Lower leg skin (tissue), 4 donors: Measurements from ENCODE around the gene REEP6. TPM values are rescaled to one million over a fixed set of nuclear protein-coding genes. Genes with fewer than 3 reads are reported as not detected.

ENCODE experiments used
- DNase-seq, 2 donors: peaks; one replicate each; pipeline ENCODE4 v3.0.0-alpha.2; 2019; ENCODE audit warnings: low spot score in 2 of 2
- H3K4me3 ChIP-seq: fragments of 200-600 bp; sonication (generic); 2 replicates; pipeline ENCODE4 v1.5.1; 2017; ENCODE audit warnings: mild to moderate bottlenecking, low read depth; ENCODE audit not compliant: poor library complexity, severe bottlenecking
- CTCF ChIP-seq, 3 donors: fragments of 450-650 bp; IDR thresholded peaks; one replicate each; pipeline ENCODE4 v1.5.1; 2016; ENCODE audit warnings: antibody characterized with exemption in 3 of 3, mild to moderate bottlenecking in 3 of 3, moderate library complexity in 2 of 3
- POLR2A ChIP-seq, 2 donors: fragments of 450-650 bp; IDR thresholded peaks; one replicate each; pipeline ENCODE4 v1.6.1; 2016 to 2017; ENCODE audit warnings: antibody characterized with exemption in 2 of 2, mild to moderate bottlenecking in 1 of 2, moderate library complexity in 1 of 2
- WGBS, 2 donors: methylation state at CpG; one replicate each; pipeline ENCODE4 v1.1.5; 2018; 5-methylcytosine and 5-hydroxymethylcytosine counted together
- intact Hi-C: fragments of 100-400 bp; cut with DNase I; formaldehyde crosslinking; loops from one replicate; pipeline ENCODE4 v1.15.0; 2023; ENCODE audit warnings: low total_unique reads
- total RNA-seq, 4 donors: library from RNA; depleted of rRNA; stranded (reverse); fragments of >200 nt; gene quantifications; one replicate each; pipeline ENCODE4 v1.1.0, GENCODE V29; 2016

The REEP6 gene
- total RNA-seq, 4 donors from 2014 or later, result 6.3 to 8.8 (median 6.6) TPM

- WGBS, 2 donors, result 83 to 84% methylated on average over 26 of the region's 26 CpGs
- no peak for DNase-seq
- intact Hi-C loops, result no loop called here
- no peak for TF ChIP-seq CTCF (IDR thresholded peaks at IDR 0.05)
- TF ChIP-seq POLR2A (IDR thresholded peaks at IDR 0.05), result no peak
- no peak overlapping the region for H3K4me3 ChIP-seq
These were observed 9.6 kb upstream of the REEP6 start for GRCh38 chr19:1481224-1481892.

- 85 to 93% methylated on average over 16 to 17 of the region's 36 CpGs for WGBS, 2 donors
- DNase-seq, result no peak
These were observed 9.1 kb upstream of the REEP6 start for GRCh38 chr19:1481893-1482360.

GRCh38 chr19:1482361-1483130 is 8.4 kb upstream of the REEP6 start:
- TF ChIP-seq POLR2A (IDR thresholded peaks at IDR 0.05) (no peak), CTCF (IDR thresholded peaks at IDR 0.05) (no peak)
- WGBS, 2 donors, result 79 to 81% methylated on average over 26 to 35 of the region's 37 CpGs
- intact Hi-C loops, result no loop called here
- no peak for DNase-seq
- no peak overlapping the region for H3K4me3 ChIP-seq

More at GRCh38 chr19:1481893-1482360, 9.1 kb upstream of the REEP6 start:
- no peak for TF ChIP-seq CTCF (IDR thresholded peaks at IDR 0.05)
- TF ChIP-seq POLR2A (IDR thresholded peaks at IDR 0.05), result no peak
- intact Hi-C loops, result no loop called here
- H3K4me3 ChIP-seq, result no peak overlapping the region

- H3K4me3 ChIP-seq, result no peak overlapping the region
- no peak for DNase-seq
- no peak for TF ChIP-seq POLR2A (IDR thresholded peaks at IDR 0.05)
- no peak for TF ChIP-seq CTCF (IDR thresholded peaks at IDR 0.05)
- WGBS, 2 donors, result 87 to 91% methylated on average over 42 to 66 of the region's 77 CpGs
- intact Hi-C loops, result no loop called here
These were observed 7.6 kb upstream of the REEP6 start for GRCh38 chr19:1483131-1483978.

- no peak overlapping the region for H3K4me3 ChIP-seq
- TF ChIP-seq CTCF (IDR thresholded peaks at IDR 0.05) (no peak), POLR2A (IDR thresholded peaks at IDR 0.05) (no peak)
- no peak for DNase-seq
- WGBS, 2 donors, result 88 to 89% methylated on average over 23 of the region's 23 CpGs
- intact Hi-C loops, result no loop called here
These were observed 7.0 kb upstream of the REEP6 start for GRCh38 chr19:1483979-1484428.
